ENCODE measurements around the gene RAP1GAP2.
"Not testable (repeated sequence)": the region's sequence is repeated elsewhere in the genome, so short reads cannot be mapped to it uniquely, and the experiment has no call there.

Gene RAP1GAP2

DNA sequence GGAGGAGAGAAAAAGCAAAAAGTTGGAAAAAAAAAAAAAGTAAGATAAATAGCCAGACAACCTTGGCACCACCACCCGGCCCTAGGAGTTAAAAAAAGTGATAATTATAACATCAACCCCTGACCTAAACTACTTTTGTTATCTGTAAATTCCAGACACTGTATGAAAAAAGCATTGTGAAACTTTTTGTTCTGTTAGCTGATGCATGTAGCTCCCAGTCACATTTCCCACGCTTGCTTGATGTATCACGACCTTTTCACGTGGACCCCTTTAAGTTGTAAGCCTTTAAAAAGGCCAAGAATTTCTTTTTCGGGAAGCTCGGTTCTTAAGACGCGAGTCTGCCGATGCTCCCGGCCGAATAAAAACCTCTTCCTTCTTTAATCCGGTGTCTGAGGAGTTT, 10.9 kb upstream of the RAP1GAP2 start:
- not testable (repeated sequence) for H3K27me3 ChIP-seq (ENCODE audit: control insufficient read depth in 1 of 2, insufficient read depth in 2 of 2, low read length in 2 of 2); H3K9me3 ChIP-seq (ENCODE audit: control insufficient read depth in 1 of 2, low read length in 2 of 2)

GRCh38 chr17:2786176-2786881, 9.9 kb upstream of the RAP1GAP2 start:
- peaks cover 8 to 10% of the 10 kb centered on the region in 2 donors for H3K4me1 ChIP-seq (ENCODE audit: control insufficient read depth in 1 of 2, insufficient read depth in 2 of 2, low read length in 2 of 2)
- no peak overlapping the region for H3K27ac ChIP-seq (ENCODE audit: low read depth, low read length)
- no peaks in the 10 kb centered on the region for H3K9me3 ChIP-seq (ENCODE audit: control insufficient read depth in 1 of 2, low read length in 2 of 2)
- no peak overlapping the region for H3K9ac ChIP-seq (ENCODE audit: low read depth in 1 of 2, low read length in 2 of 2)
- no peaks in the 10 kb centered on the region for H3K27me3 ChIP-seq (ENCODE audit: control insufficient read depth in 1 of 2, insufficient read depth in 2 of 2, low read length in 2 of 2)
- H3K4me3 ChIP-seq (ENCODE audit: low read depth in 1 of 2, low read length in 2 of 2): no peak overlapping the region
- no peaks in the 10 kb centered on the region for H3K36me3 ChIP-seq (ENCODE audit: control insufficient read depth in 1 of 2, insufficient read depth in 2 of 2, low read length in 2 of 2)

More for the DNA sequence above, 10.9 kb upstream of the RAP1GAP2 start:
- not testable (repeated sequence) for H3K36me3 ChIP-seq (ENCODE audit: control insufficient read depth in 1 of 2, insufficient read depth in 2 of 2, low read length in 2 of 2); H3K4me3 ChIP-seq (ENCODE audit: low read depth in 1 of 2, low read length in 2 of 2); H3K4me1 ChIP-seq (ENCODE audit: control insufficient read depth in 1 of 2, insufficient read depth in 2 of 2, low read length in 2 of 2); H3K9ac ChIP-seq (ENCODE audit: low read depth in 1 of 2, low read length in 2 of 2); H3K27ac ChIP-seq (ENCODE audit: low read depth, low read length)

DNA sequence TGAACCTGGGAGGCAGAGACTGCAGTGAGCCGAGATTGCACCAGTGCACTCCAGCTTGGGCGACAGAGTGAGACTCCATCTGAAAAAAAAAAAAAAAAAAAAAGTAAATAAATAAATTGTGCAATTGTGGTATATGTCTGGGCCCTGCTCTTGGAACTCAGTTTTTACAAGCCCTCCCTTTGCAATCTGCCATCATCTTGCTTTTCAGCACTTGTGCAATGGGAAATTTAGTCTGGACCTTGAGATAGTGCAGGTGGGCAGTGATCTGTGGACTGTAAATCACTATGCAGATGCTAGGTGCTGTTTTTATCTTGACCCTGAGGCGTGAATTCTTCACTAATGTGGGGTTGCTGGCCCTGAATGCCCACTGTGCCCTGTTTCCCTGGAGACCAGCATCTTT, 6.5 kb upstream of the RAP1GAP2 start:
- Histone ChIP-seq H3K27ac (ENCODE audit: low read depth, low read length) (no peak overlapping the region), H3K9me3 (ENCODE audit: control insufficient read depth in 1 of 2, low read length in 2 of 2) (no peaks in the 10 kb centered on the region), H3K36me3 (ENCODE audit: control insufficient read depth in 1 of 2, insufficient read depth in 2 of 2, low read length in 2 of 2) (no peaks in the 10 kb centered on the region), H3K4me3 (ENCODE audit: low read depth in 1 of 2, low read length in 2 of 2) (no peak overlapping the region), H3K27me3 (ENCODE audit: control insufficient read depth in 1 of 2, insufficient read depth in 2 of 2, low read length in 2 of 2) (no peaks in the 10 kb centered on the region), H3K9ac (ENCODE audit: low read depth in 1 of 2, low read length in 2 of 2) (no peak overlapping the region), H3K4me1 (ENCODE audit: control insufficient read depth in 1 of 2, insufficient read depth in 2 of 2, low read length in 2 of 2) (peaks cover 11 to 13% of the 10 kb centered on the region in 2 donors)

DNA sequence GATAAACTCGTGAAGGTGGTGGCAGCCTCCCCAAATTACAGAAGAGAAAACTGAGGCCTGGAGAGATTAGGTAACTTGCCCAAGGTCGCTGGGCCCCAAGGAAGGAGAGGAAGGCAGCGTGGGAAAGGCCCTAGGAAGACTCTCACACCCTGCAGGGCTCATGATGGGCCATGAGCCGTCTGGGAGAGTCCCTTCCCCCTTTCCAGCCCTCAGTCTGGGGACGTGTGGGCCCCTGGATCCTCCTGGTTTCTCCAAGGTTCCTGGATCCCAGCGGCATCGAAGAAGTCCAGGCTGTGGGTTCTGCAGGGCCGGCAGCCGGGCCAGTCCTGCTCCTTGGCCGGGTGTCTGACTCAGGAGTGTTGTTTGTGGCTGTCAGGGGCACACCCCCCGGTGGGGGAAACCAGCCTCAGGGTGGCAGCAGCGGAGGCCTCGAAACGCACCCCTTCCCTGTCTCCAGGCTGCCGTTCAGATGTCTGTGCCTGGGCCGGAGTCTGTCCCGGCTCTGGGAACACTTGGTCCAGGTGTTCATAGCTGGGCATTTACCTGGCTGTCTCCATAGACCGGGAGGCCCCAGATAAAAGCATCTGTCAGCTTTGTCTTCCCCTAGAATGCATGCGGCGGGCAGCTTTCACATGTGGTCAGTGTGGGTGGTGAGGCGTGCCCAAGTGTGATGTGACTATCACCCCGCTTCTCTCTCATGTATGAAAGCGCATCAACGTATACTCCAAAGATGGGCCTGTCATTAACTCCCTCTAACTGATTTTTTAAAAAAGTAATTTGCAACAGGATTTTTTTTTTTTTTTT, 3.7 kb upstream of the RAP1GAP2 start:
- no peaks in the 10 kb centered on the region for H3K36me3 ChIP-seq (ENCODE audit: control insufficient read depth in 1 of 2, insufficient read depth in 2 of 2, low read length in 2 of 2)
- H3K4me1 ChIP-seq (ENCODE audit: control insufficient read depth in 1 of 2, insufficient read depth in 2 of 2, low read length in 2 of 2): peaks cover 31 to 36% of the 10 kb centered on the region in 2 donors
- no peaks in the 10 kb centered on the region for H3K27me3 ChIP-seq (ENCODE audit: control insufficient read depth in 1 of 2, insufficient read depth in 2 of 2, low read length in 2 of 2)
- no peak overlapping the region for H3K9ac ChIP-seq (ENCODE audit: low read depth in 1 of 2, low read length in 2 of 2)
- no peaks in the 10 kb centered on the region for H3K9me3 ChIP-seq (ENCODE audit: control insufficient read depth in 1 of 2, low read length in 2 of 2)
- no peak overlapping the region for H3K27ac ChIP-seq (ENCODE audit: low read depth, low read length)
- H3K4me3 ChIP-seq (ENCODE audit: low read depth in 1 of 2, low read length in 2 of 2): no peak overlapping the region

DNA sequence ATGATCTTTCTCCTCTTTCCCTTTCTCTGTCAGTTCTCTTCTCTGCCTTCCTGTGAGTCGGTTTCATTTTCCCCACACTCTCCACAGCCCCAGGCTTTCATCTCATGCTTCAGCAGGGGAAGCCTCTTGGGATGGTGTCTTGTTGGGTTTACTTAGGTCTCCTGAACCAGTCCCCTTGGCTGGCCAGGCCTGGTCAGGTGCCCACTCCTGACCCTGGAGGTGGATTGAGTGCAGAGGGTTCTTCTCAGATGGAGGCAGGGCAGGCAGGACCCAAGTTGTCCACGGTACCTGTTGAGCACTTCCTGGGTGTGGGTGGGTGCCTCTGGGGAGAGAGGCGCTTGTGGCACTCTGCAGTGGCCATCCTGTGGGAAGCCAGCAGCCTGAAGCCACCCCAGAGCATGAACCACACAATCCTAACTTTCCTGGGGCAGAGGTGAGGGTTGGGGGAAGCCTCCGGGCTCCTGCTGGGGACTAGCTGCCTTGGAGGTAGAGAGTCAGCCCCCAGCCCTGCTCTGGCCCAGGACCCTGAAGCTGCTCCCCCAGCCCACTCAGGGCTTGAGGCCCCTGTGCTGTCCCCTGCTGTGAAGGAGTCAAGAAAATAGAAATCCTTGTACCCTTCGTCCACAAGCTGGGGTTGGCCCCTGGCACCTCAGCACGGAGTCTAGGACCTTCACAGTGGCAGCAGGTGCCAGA, 2.0 kb upstream of the RAP1GAP2 start:
- peaks cover 39 to 43% of the 10 kb centered on the region in 2 donors for H3K4me1 ChIP-seq (ENCODE audit: control insufficient read depth in 1 of 2, insufficient read depth in 2 of 2, low read length in 2 of 2)
- H3K4me3 ChIP-seq (ENCODE audit: low read depth in 1 of 2, low read length in 2 of 2): no peak overlapping the region
- no peak overlapping the region for H3K27ac ChIP-seq (ENCODE audit: low read depth, low read length)
- no peak overlapping the region for H3K9ac ChIP-seq (ENCODE audit: low read depth in 1 of 2, low read length in 2 of 2)
- no peaks in the 10 kb centered on the region for H3K9me3 ChIP-seq (ENCODE audit: control insufficient read depth in 1 of 2, low read length in 2 of 2)
- no peaks in the 10 kb centered on the region for H3K36me3 ChIP-seq (ENCODE audit: control insufficient read depth in 1 of 2, insufficient read depth in 2 of 2, low read length in 2 of 2)
- H3K27me3 ChIP-seq (ENCODE audit: control insufficient read depth in 1 of 2, insufficient read depth in 2 of 2, low read length in 2 of 2): no peaks in the 10 kb centered on the region

- no peaks in the 10 kb centered on the region for H3K36me3 ChIP-seq (ENCODE audit: control insufficient read depth in 1 of 2, insufficient read depth in 2 of 2, low read length in 2 of 2)
- H3K27me3 ChIP-seq (ENCODE audit: control insufficient read depth in 1 of 2, insufficient read depth in 2 of 2, low read length in 2 of 2): no peaks in the 10 kb centered on the region
- H3K4me3 ChIP-seq (ENCODE audit: low read depth in 1 of 2, low read length in 2 of 2): peak overlapping the region; percentile 73
- H3K9me3 ChIP-seq (ENCODE audit: control insufficient read depth in 1 of 2, low read length in 2 of 2): no peaks in the 10 kb centered on the region
- H3K9ac ChIP-seq (ENCODE audit: low read depth in 1 of 2, low read length in 2 of 2): peak overlapping the region; percentile 20 to 60
- H3K4me1 ChIP-seq (ENCODE audit: control insufficient read depth in 1 of 2, insufficient read depth in 2 of 2, low read length in 2 of 2): peaks cover 37 to 41% of the 10 kb centered on the region in 2 donors
- no peak overlapping the region for H3K27ac ChIP-seq (ENCODE audit: low read depth, low read length)
Observed at GRCh38 chr17:2795441-2796163, 636 bp upstream of the RAP1GAP2 start.

DNA sequence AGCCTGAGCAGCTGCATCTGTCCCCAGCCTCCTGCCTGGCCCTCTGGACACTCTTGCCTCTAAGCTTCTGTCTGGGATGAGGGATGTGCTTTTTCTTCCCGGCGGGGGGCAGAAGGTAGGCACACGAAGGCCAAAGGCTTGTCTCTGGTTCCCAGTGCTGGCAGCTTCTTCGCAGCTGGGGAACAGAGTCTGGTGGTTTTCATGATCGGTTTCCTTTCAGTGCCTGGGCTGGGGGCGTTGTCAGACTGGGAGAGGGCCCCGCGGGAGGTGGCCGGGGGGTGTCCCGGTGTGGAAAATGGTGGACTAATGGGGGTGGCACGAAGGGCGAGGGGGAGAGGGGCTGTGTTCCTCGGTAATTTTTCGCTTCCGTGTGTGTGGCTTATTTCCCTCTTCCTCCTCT, 988 bp downstream of the RAP1GAP2 start:
- H3K9me3 ChIP-seq (ENCODE audit: control insufficient read depth in 1 of 2, low read length in 2 of 2): no peaks in the 10 kb centered on the region
- peak overlapping the region; percentile 73 for H3K4me3 ChIP-seq (ENCODE audit: low read depth in 1 of 2, low read length in 2 of 2)
- H3K27me3 ChIP-seq (ENCODE audit: control insufficient read depth in 1 of 2, insufficient read depth in 2 of 2, low read length in 2 of 2): no peaks in the 10 kb centered on the region
- no peak overlapping the region for H3K27ac ChIP-seq (ENCODE audit: low read depth, low read length)
- H3K36me3 ChIP-seq (ENCODE audit: control insufficient read depth in 1 of 2, insufficient read depth in 2 of 2, low read length in 2 of 2): no peaks in the 10 kb centered on the region
- peak overlapping the region; percentile 20 to 69 for H3K9ac ChIP-seq (ENCODE audit: low read depth in 1 of 2, low read length in 2 of 2)
- H3K4me1 ChIP-seq (ENCODE audit: control insufficient read depth in 1 of 2, insufficient read depth in 2 of 2, low read length in 2 of 2): peaks cover 29 to 30% of the 10 kb centered on the region in 2 donors

- H3K27me3 ChIP-seq (ENCODE audit: control insufficient read depth in 1 of 2, insufficient read depth in 2 of 2, low read length in 2 of 2): no peaks in the 10 kb centered on the region
- peak overlapping the region; percentile 20 to 69 for H3K9ac ChIP-seq (ENCODE audit: low read depth in 1 of 2, low read length in 2 of 2)
- peak overlapping the region; percentile 73 for H3K4me3 ChIP-seq (ENCODE audit: low read depth in 1 of 2, low read length in 2 of 2)
- H3K4me1 ChIP-seq (ENCODE audit: control insufficient read depth in 1 of 2, insufficient read depth in 2 of 2, low read length in 2 of 2): peaks cover 29 to 30% of the 10 kb centered on the region in 2 donors
- H3K9me3 ChIP-seq (ENCODE audit: control insufficient read depth in 1 of 2, low read length in 2 of 2): no peaks in the 10 kb centered on the region
- H3K27ac ChIP-seq (ENCODE audit: low read depth, low read length): no peak overlapping the region
- no peaks in the 10 kb centered on the region for H3K36me3 ChIP-seq (ENCODE audit: control insufficient read depth in 1 of 2, insufficient read depth in 2 of 2, low read length in 2 of 2)
Observed at GRCh38 chr17:2797637-2798036, 1.4 kb downstream of the RAP1GAP2 start.

DNA sequence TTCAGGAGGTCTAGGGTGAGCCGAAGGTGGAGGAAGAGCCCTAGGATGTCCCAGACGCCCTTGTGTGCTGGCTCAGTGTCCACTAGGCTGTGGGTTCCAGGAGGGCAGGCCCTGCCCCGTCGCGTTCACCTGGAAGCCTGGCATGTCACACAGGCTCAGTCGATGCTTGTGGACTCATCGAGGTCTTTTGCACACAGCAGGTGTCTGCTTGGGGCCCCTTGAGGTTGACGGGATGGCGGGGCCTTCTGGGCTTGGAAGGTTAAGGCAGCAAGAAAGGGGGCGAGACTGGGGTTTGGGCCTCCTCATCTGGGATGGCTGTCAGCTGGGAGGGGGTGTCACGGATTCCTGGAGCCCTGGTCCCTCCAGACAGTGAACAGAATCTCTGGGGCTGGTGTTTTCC, 1.9 kb downstream of the RAP1GAP2 start:
- H3K9ac ChIP-seq (ENCODE audit: low read depth in 1 of 2, low read length in 2 of 2): no peak overlapping the region
- H3K36me3 ChIP-seq (ENCODE audit: control insufficient read depth in 1 of 2, insufficient read depth in 2 of 2, low read length in 2 of 2): no peaks in the 10 kb centered on the region
- H3K9me3 ChIP-seq (ENCODE audit: control insufficient read depth in 1 of 2, low read length in 2 of 2): no peaks in the 10 kb centered on the region
- peak overlapping the region; percentile 6 to 13 for H3K4me3 ChIP-seq (ENCODE audit: low read depth in 1 of 2, low read length in 2 of 2)
- H3K4me1 ChIP-seq (ENCODE audit: control insufficient read depth in 1 of 2, insufficient read depth in 2 of 2, low read length in 2 of 2): peaks cover 29 to 30% of the 10 kb centered on the region in 2 donors
- no peak overlapping the region for H3K27ac ChIP-seq (ENCODE audit: low read depth, low read length)
- no peaks in the 10 kb centered on the region for H3K27me3 ChIP-seq (ENCODE audit: control insufficient read depth in 1 of 2, insufficient read depth in 2 of 2, low read length in 2 of 2)

Measured in duodenal mucosa (tissue), 2 donors.